Muscle of leg (tissue), 11 donors: ENCODE results near the gene KIAA0232. TPM values are rescaled to one million over a fixed set of nuclear protein-coding genes. Genes with fewer than 3 reads are reported as not detected.

Experiments
- DNase-seq: peaks from one replicate; pipeline ENCODE4 v3.0.0; 2013
- H3K27ac ChIP-seq: one replicate; pipeline ENCODE4 v1.5.1; 2013; ENCODE audit warnings: mild to moderate bottlenecking, low read length, control low read depth
- H3K27me3 ChIP-seq: one replicate; pipeline ENCODE4 v1.6.1; 2013; ENCODE audit warnings: low read length; ENCODE audit not compliant: control insufficient read depth, insufficient read depth
- H3K36me3 ChIP-seq: one replicate; pipeline ENCODE4 v1.6.1; 2013; ENCODE audit warnings: low read length; ENCODE audit not compliant: control insufficient read depth, insufficient read depth
- H3K4me1 ChIP-seq: one replicate; pipeline ENCODE4 v1.6.1; 2013; ENCODE audit warnings: low read length; ENCODE audit not compliant: control insufficient read depth, insufficient read depth
- H3K4me3 ChIP-seq: one replicate; pipeline ENCODE4 v1.5.1; 2013; ENCODE audit warnings: low read length, control low read depth
- H3K9me3 ChIP-seq: replicated peaks from 2 replicates; pipeline ENCODE4 v1.6.1; 2013; ENCODE audit warnings: low read depth, low read length; ENCODE audit not compliant: control insufficient read depth
- WGBS: methylation state at CpG from one replicate; pipeline ENCODE4 v1.1.5; 2013; ENCODE audit warnings: missing lambda C conversion rate; ENCODE audit not compliant: insufficient coverage; 5-methylcytosine and 5-hydroxymethylcytosine counted together
- polyA plus RNA-seq, 8 donors: library from polyadenylated mRNA; unstranded; fragments of 120-200 nt; gene quantifications; one replicate each; pipeline versions ENCODE4 v1.2.1 to v1.2.3, GENCODE V29; 2013; ENCODE audit warnings: inconsistent platforms in 1 of 8, low replicate concordance in 1 of 8; ENCODE audit not compliant: insufficient read length in 8 of 8, insufficient read depth in 1 of 8
- total RNA-seq: library from RNA; stranded (reverse); fragments of 120-200 nt; gene quantifications from one replicate; pipeline ENCODE4 v1.2.4, GENCODE V29; 2013

The KIAA0232 gene
- total and polyA plus RNA-seq, 9 donors = 12.3 to 23.3 (median 20.4) TPM

DNA sequence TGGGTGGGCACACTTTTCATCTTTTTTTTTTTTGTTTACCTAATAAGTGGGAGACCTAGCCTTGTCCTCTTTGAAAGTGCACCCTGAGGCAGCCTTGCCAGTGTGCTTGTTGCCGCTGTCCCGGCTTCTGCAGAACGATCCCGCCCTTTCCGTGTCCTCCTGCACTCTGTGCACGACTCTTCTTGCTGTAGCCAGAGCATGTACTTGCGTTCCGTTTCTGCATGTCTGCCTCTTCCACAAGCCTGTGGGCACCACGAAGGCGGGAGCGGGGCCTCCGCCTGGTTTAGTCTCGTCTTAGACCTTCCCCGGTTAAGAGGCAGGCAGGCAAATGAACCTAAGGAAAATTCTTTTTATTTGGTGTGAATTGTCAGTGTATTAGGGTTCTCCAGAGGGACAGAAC, 94.5 kb downstream of the KIAA0232 start:
- Histone ChIP-seq H3K36me3 (peaks cover 77% of the 10 kb centered on the region), H3K4me3 (no peak overlapping the region), H3K27me3 (no peaks in the 10 kb centered on the region), H3K9me3 (no peaks in the 10 kb centered on the region), H3K4me1 (peaks cover 34% of the 10 kb centered on the region), H3K27ac (no peak overlapping the region)
- WGBS = 96% methylated on average over 10 of the region's 14 CpGs
- no peak for DNase-seq

DNA sequence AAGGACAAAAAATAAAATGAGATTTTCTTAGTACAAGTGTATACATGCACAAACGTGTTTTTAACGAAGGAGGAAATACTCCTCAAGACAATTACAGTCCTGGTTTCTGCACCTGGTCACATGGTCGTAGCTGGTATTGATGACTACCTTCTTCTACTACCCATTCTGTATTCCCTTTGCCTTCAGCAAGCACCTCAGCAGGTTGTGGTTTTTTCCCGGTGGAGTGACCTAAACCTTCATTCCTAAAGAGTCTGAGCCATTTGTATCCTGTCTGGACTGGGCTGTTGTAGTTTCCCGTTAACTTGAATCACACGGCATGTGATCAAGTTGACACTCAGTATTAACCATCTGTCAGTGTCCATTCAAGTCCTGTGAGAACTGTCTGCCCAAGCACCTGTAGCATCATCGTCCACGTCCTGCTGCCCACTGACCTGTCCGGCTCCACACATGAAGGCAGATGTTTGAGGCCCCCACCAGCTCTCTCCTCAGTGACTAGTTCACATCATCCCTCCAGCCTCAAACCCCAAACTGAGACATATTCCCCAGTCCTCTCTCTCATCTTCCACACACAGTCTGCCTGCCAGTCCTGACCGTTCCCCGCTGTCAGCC, 96.0 kb downstream of the KIAA0232 start:
- Histone ChIP-seq H3K36me3 (peaks cover 72% of the 10 kb centered on the region), H3K4me3 (no peak overlapping the region), H3K27me3 (no peaks in the 10 kb centered on the region), H3K27ac (no peak overlapping the region), H3K9me3 (no peaks in the 10 kb centered on the region), H3K4me1 (peaks cover 32% of the 10 kb centered on the region)
- DNase-seq = no peak
- WGBS = 85% methylated on average over 7 of the region's 11 CpGs

DNA sequence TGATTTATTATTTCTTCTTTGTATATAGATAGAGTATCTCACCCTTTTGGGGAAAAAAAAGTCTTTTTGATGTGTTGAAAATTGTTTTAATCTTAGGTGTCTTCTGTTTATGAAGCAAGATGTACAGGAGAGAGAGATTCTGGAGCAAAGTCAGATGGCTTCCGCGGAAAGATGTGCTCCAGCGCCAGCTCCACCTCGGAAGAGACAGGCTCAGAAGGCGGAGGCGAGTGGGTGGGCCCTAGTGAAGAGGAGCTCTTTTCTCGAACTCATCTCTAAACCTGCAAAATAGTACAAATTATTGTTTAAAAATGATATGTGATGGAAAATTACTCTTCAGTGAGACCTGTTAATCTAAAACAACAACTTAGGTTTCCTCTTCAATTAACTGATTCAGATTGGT, 98.2 kb downstream of the KIAA0232 start:
- H3K9me3 ChIP-seq = no peaks in the 10 kb centered on the region
- no CpG with 5 or more reads among the region's 7 CpGs for WGBS
- peaks cover 53% of the 10 kb centered on the region for H3K36me3 ChIP-seq
- no peak overlapping the region for H3K27ac ChIP-seq
- DNase-seq = no peak
- no peaks in the 10 kb centered on the region for H3K27me3 ChIP-seq
- H3K4me1 ChIP-seq = peaks cover 15% of the 10 kb centered on the region
- no peak overlapping the region for H3K4me3 ChIP-seq

- peaks cover 16% of the 10 kb centered on the region for H3K4me1 ChIP-seq
- WGBS = 80% methylated on average over 14 of the region's 16 CpGs
- H3K36me3 ChIP-seq = peaks cover 43% of the 10 kb centered on the region
- no peaks in the 10 kb centered on the region for H3K27me3 ChIP-seq
- H3K9me3 ChIP-seq = no peaks in the 10 kb centered on the region
- no peak overlapping the region for H3K4me3 ChIP-seq
- no peak for DNase-seq
- H3K27ac ChIP-seq = no peak overlapping the region
Measured at GRCh38 chr4:6881908-6882307, 99.4 kb downstream of the KIAA0232 start.

DNA sequence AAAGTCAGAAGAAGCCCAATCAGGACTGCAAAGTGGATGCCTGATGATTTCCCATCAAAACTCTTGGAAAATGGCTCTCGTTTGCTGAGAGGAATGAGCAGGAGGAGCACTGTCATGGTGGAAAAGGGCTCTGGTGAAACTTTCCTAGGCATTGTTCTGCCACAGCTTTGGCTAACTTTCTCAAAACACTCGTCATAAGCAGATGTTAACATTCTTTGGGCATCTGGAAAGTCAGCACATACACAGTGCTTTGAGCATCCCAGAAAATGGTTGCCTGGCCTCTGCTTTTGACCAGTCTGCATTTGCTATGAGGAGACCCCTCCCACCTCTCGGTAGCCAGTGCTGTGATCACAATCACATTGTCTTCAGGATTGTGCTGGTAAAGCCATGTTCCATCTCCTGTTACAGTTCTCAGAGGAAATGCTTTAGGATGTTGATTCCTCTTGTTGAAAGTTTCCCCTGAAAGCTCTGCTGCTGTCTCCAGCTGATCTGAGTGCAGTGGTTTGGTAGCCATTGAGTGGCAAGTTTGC, 101.9 kb downstream of the KIAA0232 start:
- H3K36me3 ChIP-seq = peaks cover 23% of the 10 kb centered on the region
- peak overlapping the region; percentile 13 for H3K27ac ChIP-seq
- H3K4me1 ChIP-seq = peaks cover 25% of the 10 kb centered on the region
- 42% methylated on average over 2 of the region's 3 CpGs for WGBS
- H3K9me3 ChIP-seq = no peaks in the 10 kb centered on the region
- DNase-seq = peak; percentile 50
- no peaks in the 10 kb centered on the region for H3K27me3 ChIP-seq
- no peak overlapping the region for H3K4me3 ChIP-seq

GRCh38 chr4:6885953-6886557, 103.5 kb downstream of the KIAA0232 start:
- Histone ChIP-seq H3K36me3 (peaks cover 19% of the 10 kb centered on the region), H3K27me3 (no peaks in the 10 kb centered on the region), H3K9me3 (peaks cover 2% of the 10 kb centered on the region), H3K27ac (peak overlapping the region; percentile 85), H3K4me3 (no peak overlapping the region), H3K4me1 (peaks cover 25% of the 10 kb centered on the region)
- DNase-seq = peak; percentile 74
- WGBS = 35% methylated on average over 14 of the region's 15 CpGs

DNA sequence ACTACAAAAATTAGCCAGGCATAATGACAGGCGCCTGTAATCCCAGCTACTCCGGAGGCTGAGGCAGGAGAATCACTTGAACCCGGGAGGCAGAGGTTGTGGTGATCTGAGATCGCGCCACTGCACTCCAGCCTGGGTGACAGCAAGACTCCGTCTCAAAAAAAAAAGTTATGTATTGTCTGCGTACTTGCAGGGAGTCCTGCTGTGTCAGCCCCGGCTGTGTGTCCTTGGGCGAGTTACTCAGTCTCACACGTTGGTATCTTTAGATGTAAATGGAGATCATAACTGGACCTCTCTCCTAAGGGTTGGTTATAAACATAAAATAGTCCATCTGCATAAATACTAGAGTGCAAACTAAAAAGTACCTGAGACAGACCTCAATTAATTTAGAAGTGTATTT, 104.4 kb downstream of the KIAA0232 start:
- H3K4me1 ChIP-seq = peaks cover 26% of the 10 kb centered on the region
- H3K9me3 ChIP-seq = peaks cover 2% of the 10 kb centered on the region
- WGBS = 93% methylated on average over 7 of the region's 10 CpGs
- no peak for DNase-seq
- H3K27me3 ChIP-seq = no peaks in the 10 kb centered on the region
- H3K36me3 ChIP-seq = peaks cover 10% of the 10 kb centered on the region
- no peak overlapping the region for H3K27ac ChIP-seq
- H3K4me3 ChIP-seq = no peak overlapping the region

DNA sequence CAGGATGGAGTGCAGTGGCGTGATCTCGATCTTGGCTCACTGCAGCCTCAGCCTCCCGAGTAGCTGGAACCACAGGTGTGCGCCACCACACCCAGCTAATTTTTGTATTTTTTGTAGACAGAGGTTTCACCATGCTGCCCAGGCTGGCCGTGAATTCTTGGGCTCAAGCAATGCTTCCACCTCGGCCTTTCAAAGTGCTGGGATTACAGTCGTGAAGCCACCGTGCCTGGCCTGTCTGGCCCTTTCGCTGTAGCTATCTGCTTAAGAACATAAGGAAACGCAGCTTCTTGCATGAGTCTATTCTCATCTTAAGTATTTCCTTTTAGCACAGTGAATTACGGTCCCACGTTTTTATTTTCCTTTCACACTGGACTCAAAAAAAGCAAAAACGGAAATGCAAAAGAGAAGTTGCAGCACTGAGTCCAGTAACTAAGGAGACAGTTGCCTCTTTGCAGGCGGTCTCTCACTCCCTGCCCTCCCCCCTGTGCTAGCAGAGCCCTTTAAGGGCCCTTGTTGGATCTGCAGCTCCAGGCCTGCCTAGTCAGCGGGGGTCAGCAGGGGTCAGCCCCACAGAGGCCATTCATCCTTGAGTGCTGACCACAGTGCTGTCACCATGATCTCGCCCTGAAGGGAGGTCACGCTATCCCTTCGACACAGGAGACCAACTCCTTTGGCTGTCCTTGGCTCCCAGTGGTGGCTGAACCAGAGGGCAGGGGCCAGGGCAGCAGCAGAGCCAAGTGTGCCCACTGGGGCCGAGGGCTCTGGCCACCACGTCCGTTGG, 105.3 kb downstream of the KIAA0232 start:
- Histone ChIP-seq H3K4me1 (peaks cover 35% of the 10 kb centered on the region), H3K9me3 (peaks cover 2% of the 10 kb centered on the region), H3K36me3 (peaks cover 3% of the 10 kb centered on the region), H3K27me3 (no peaks in the 10 kb centered on the region), H3K27ac (peak overlapping the region; percentile 13), H3K4me3 (no peak overlapping the region)
- DNase-seq = peak; percentile 76
- 63% methylated on average over 21 of the region's 21 CpGs for WGBS

- Histone ChIP-seq H3K4me1 (peaks cover 35% of the 10 kb centered on the region), H3K27ac (no peak overlapping the region)
- WGBS = 73% methylated on average over 11 of the region's 15 CpGs
Measured at GRCh38 chr4:6888506-6889071, 106.1 kb downstream of the KIAA0232 start.

More at GRCh38 chr4:6888506-6889071, 106.1 kb downstream of the KIAA0232 start:
- H3K4me3 ChIP-seq = no peak overlapping the region
- peaks cover 2% of the 10 kb centered on the region for H3K9me3 ChIP-seq
- no peaks in the 10 kb centered on the region for H3K36me3 ChIP-seq
- no peak for DNase-seq
- H3K27me3 ChIP-seq = no peaks in the 10 kb centered on the region
